ENCODE results near the gene SLC10A1.
"Not testable (repeated sequence)": the region's sequence is repeated elsewhere in the genome, so short reads cannot be mapped to it uniquely, and the experiment has no call there.

Gene SLC10A1

GRCh38 chr14:69796797-69797500, at the start of gene SLC10A1:
SLC10A1 (minus strand) TSS chr14:69797241; CDS start chr14:69797155, 86 bp downstream.
- DNase-seq = no peak

GRCh38 chr14:69845787-69846186, 48.7 kb upstream of the SLC10A1 start:
- no peak for DNase-seq

- DNase-seq = no peak
Measured at GRCh38 chr14:69845050-69845581, 48.1 kb upstream of the SLC10A1 start.

GRCh38 chr14:69844171-69844570, 47.1 kb upstream of the SLC10A1 start:
- no peak for DNase-seq

GRCh38 chr14:69842686-69843420, 45.8 kb upstream of the SLC10A1 start:
- DNase-seq = no peak

GRCh38 chr14:69841656-69842055, 44.6 kb upstream of the SLC10A1 start:
- no peak for DNase-seq

- no peak for DNase-seq
Measured at GRCh38 chr14:69839661-69840060, 42.6 kb upstream of the SLC10A1 start.

GRCh38 chr14:69838881-69839416, 41.9 kb upstream of the SLC10A1 start:
- no peak for DNase-seq

- no peak for DNase-seq
Measured at GRCh38 chr14:69828879-69829278, 31.8 kb upstream of the SLC10A1 start.

- no peak for DNase-seq
Measured at GRCh38 chr14:69828354-69828753, 31.3 kb upstream of the SLC10A1 start.

GRCh38 chr14:69827560-69827959, 30.5 kb upstream of the SLC10A1 start:
- peak; percentile 28 for DNase-seq

- no peak for DNase-seq
Measured at GRCh38 chr14:69822456-69822855, 25.4 kb upstream of the SLC10A1 start.

- no peak for DNase-seq
Measured at GRCh38 chr14:69820991-69821390, 23.9 kb upstream of the SLC10A1 start.

GRCh38 chr14:69819607-69820006, 22.6 kb upstream of the SLC10A1 start:
- no peak for DNase-seq

GRCh38 chr14:69818758-69819191, 21.7 kb upstream of the SLC10A1 start:
- DNase-seq = peak; percentile 16

- no peak for DNase-seq
Measured at GRCh38 chr14:69816216-69816615, 19.2 kb upstream of the SLC10A1 start.

- no peak for DNase-seq
Measured at GRCh38 chr14:69815556-69815955, 18.5 kb upstream of the SLC10A1 start.

GRCh38 chr14:69814397-69814796, 17.4 kb upstream of the SLC10A1 start:
- DNase-seq = no peak

- not testable (repeated sequence) for DNase-seq
Measured at GRCh38 chr14:69813346-69813745, 16.3 kb upstream of the SLC10A1 start.

- no peak for DNase-seq
Measured at GRCh38 chr14:69812711-69813110, 15.7 kb upstream of the SLC10A1 start.

GRCh38 chr14:69811868-69812252, 14.8 kb upstream of the SLC10A1 start:
- DNase-seq = no peak

- DNase-seq = no peak
Measured at GRCh38 chr14:69811227-69811867, 14.3 kb upstream of the SLC10A1 start.

Data from stimulated activated CD4-positive, alpha-beta T cell treated with anti-CD3 and anti-CD28 coated beads, Interleukin-1b, Interleukin-23, amount 100 ng/mL, for 48 hours (primary cell).